ENCODE measurements around the gene ALG8. TPM values are rescaled to one million over a fixed set of nuclear protein-coding genes. Genes with fewer than 3 reads are reported as not detected.
A peak's percentile ranks its signal among the peaks of the same experiment; 100 is the strongest.

The ALG8 gene
- total RNA-seq, 4 donors from 2014 or later: 24.4 to 47.0 (median 32.6) TPM

DNA sequence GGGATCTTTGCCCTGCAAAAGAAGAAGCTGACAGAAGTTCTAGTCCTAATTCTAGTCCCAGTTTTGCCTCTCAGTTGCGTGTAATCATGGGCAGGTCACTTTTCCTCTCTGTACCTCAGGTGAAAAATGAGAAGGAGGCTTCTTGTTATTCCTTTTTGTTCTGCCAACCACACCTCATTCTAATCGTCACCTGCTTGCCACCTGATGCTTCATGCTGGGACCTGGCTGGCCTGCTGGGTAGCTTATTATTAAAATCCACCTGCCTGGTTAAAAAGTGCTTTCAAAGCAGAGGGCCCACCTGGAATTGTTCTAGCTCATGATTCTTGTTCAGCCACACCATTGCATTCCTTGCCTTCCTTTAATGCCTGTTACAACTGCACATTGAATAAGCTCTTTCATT, 8.4 kb upstream of the ALG8 start:
- ATAC-seq (ENCODE audit: low FRiP score): no peak
- TF ChIP-seq, protein P1, sequence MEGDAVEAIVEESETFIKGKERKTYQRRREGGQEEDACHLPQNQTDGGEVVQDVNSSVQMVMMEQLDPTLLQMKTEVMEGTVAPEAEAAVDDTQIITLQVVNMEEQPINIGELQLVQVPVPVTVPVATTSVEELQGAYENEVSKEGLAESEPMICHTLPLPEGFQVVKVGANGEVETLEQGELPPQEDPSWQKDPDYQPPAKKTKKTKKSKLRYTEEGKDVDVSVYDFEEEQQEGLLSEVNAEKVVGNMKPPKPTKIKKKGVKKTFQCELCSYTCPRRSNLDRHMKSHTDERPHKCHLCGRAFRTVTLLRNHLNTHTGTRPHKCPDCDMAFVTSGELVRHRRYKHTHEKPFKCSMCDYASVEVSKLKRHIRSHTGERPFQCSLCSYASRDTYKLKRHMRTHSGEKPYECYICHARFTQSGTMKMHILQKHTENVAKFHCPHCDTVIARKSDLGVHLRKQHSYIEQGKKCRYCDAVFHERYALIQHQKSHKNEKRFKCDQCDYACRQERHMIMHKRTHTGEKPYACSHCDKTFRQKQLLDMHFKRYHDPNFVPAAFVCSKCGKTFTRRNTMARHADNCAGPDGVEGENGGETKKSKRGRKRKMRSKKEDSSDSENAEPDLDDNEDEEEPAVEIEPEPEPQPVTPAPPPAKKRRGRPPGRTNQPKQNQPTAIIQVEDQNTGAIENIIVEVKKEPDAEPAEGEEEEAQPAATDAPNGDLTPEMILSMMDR (IDR thresholded peaks at IDR 0.05): no peak
- no peak for DNase-seq (ENCODE audit: low spot score)

DNA sequence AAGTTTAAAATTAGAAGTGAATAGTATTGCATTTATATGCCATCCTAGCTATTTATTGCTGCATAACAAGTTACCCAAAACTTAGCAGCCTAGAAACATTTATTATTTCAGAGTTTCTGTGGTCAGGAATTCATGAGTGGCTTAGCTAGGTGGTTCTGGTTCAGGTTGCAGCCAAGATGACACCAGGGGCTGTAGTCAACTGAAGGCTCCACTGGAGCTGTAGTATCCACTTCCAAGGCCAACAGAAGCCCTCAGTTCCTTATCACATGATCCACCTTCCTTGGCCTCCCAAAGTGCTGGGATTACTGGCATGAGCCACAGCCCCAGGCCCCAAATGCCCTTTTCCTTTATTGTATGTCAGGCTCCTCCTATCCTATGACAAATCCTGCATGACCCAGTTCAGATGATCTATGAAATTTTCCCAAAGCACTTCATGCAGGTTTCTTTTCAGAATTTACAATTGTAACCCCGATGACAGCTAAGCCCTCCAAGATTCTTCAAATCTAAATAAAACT, 6.1 kb upstream of the ALG8 start:
- TF ChIP-seq, protein P1 (IDR thresholded peaks at IDR 0.05): no peak
- no peak for ATAC-seq (ENCODE audit: low FRiP score)
- no peak for DNase-seq (ENCODE audit: low spot score)

DNA sequence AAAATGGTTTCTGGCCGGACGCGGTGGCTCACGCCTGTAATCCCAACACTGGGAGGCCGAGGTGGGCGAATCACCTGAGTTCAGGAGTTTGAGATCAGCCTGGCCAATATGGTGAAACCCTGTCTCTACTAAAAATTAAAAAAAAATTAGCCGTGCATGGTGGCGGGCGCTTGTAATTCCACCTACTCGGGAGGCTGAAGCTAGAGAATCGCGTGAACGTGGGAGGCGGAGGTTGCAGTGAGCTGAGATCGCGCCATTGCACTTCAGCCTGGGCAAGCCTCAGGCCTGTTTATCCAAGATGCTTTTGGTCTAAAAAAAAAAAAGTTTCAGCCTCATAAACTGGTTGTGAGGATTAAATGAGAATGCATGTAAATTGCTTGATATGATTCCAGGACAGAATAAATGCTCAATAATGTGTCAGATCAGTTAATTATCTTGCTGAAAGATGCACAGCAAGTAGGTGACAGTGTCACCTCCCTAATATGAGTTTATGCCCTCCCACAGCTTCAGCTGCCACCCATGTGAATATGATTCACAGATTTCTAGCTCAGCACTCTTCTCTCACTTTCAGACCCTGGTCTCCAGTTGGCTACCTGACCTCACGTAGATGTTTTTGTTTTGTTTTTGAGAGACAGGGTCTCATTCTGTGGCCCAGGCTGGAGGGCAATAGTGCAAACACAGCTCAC, 1.1 kb upstream of the ALG8 start:
- TF ChIP-seq, protein P1 (IDR thresholded peaks at IDR 0.05): no peak
- ATAC-seq (ENCODE audit: low FRiP score) (no peak), DNase-seq (ENCODE audit: low spot score) (no peak)

DNA sequence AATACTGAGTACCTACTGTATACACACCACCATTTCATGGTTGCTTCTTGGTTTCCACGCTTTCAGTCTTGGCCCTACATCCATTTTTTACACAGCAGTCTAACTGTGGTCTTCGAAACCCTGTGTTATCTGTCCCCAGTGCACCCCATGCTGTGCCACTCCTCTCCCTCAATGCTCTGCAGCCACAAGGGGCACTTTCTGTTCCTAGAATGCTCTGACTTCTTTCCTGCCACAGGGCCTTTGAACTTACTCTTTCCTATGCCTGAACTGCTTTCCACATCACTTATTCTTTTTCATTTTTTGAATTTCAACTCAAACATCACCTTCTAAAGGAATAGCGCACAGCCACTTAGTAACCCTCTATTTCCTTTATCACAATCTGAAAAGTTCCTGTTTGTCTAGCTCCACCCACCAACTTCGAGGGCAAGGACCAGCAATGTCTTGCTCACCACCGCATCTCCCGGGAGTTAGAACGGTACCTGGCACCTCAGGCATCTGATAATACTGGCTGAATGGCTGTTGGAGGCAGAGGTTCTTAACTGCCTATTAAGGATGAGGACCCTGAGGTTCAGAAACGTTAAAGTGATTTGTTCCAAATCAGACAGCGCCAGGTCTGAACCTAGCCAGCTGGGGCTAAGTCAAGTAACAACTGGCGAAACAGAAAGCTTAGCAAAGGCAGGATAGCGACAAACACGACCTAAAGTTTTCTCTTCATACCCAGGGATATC, 568 bp downstream of the ALG8 start:
- TF ChIP-seq, protein P1 (IDR thresholded peaks at IDR 0.05): no peak
- ATAC-seq (ENCODE audit: low FRiP score): peak; percentile 41
- no peak for DNase-seq (ENCODE audit: low spot score)

DNA sequence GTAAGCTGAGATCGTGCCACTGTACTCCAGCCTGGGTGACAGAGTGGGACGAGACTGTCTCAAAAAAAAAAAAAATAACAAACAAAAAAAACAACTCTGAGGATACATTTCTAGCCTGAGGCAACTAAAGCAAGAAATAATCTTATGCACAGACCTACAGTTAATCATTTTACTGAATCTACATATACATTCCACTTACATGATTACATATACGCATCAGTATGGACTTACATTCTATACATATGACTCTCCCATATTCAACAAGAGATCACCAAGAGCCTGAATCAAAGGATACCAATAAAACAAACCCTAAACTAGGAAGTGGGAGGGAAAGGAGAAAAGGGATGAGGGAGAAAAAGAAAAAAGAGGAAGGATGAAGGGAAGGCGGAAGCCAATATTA, 1.1 kb downstream of the ALG8 start:
- no peak for DNase-seq (ENCODE audit: low spot score)
- TF ChIP-seq, protein P1 (IDR thresholded peaks at IDR 0.05): no peak
- ATAC-seq (ENCODE audit: low FRiP score): no peak

DNA sequence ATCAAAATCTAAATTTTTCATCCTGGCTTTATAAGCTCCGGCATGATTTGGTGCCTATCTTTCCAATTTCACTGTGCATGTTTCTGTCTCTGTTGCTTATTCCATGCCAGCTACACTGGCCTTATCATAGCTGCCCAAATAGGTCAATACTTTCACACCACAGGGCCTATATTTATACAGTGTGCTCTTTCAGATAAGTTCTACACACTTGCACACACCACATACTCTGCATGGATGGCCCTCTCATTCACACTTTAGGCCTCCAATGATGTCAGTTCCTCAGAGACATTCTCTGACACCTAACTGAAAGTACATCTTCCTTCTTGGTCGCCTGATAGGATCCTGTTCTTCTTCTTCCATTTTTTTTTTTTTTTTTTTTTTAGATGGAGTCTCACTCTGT, 7.0 kb downstream of the ALG8 start:
- ATAC-seq (ENCODE audit: low FRiP score) (no peak), DNase-seq (ENCODE audit: low spot score) (no peak)
- TF ChIP-seq, protein P1 (IDR thresholded peaks at IDR 0.05): no peak
